H1 (cell line): ENCODE results near the gene GOLGA2. TPM values are rescaled to one million over a fixed set of nuclear protein-coding genes. Genes with fewer than 3 reads are reported as not detected.

Source experiments
- CTCF ChIA-PET: fragments of 300-600 bp; sonication (Branson Sonifier 250); formaldehyde crosslinking; loops from one replicate; lab custom pipeline; 2021; ENCODE audit not compliant: partially characterized antibody; lab: Charles Lee
- POLR2A ChIA-PET: fragments of 300-600 bp; sonication (Branson Sonifier 250); formaldehyde crosslinking; loops from one replicate; lab custom pipeline; 2021; ENCODE audit warnings: inconsistent platforms; ENCODE audit not compliant: partially characterized antibody; lab: Charles Lee
- DNase-seq, 2 experiments: peaks; one replicate each; pipeline versions ENCODE4 v3.0.0 to v3.0.0-alpha.2; 2010 to 2022; ENCODE audit warnings: low spot score in 2 of 2, low read depth in 1 of 2, mixed read lengths in 1 of 2
- FAIRE-seq: peaks from 2 replicates; lab custom pipeline; 2011; peaks lifted over from hg19 to GRCh38; lab: Jason Lieb, UNC
- H2AFZ ChIP-seq: 2 replicates; pipeline ENCODE4 v1.8.1; 2012; ENCODE audit warnings: low read length, inconsistent platforms
- H2AK5ac ChIP-seq: 2 replicates; pipeline ENCODE4 v1.6.1; 2013; ENCODE audit warnings: low read depth, low read length
- H2BK120ac ChIP-seq: replicated peaks from 2 replicates; pipeline ENCODE3; 2013; ENCODE audit warnings: low read depth, low read length, inconsistent platforms
- H2BK12ac ChIP-seq: 2 replicates; pipeline ENCODE4 v1.6.1; 2013; ENCODE audit warnings: low read depth, low read length
- H2BK15ac ChIP-seq: 2 replicates; pipeline ENCODE4 v1.6.1; 2013; ENCODE audit warnings: low read length
- H2BK20ac ChIP-seq: 2 replicates; pipeline ENCODE4 v1.6.1; 2013; ENCODE audit warnings: low read length
- H2BK5ac ChIP-seq: 2 replicates; pipeline ENCODE4 v1.6.1; 2013; ENCODE audit warnings: low read depth, low read length
- H3K14ac ChIP-seq: 2 replicates; pipeline ENCODE4 v1.6.1; 2013; ENCODE audit warnings: inconsistent platforms; ENCODE audit not compliant: insufficient read length
- H3K18ac ChIP-seq: 2 replicates; pipeline ENCODE4 v1.6.1; 2013; ENCODE audit warnings: low read length; ENCODE audit errors: extremely low read depth
- H3K23ac ChIP-seq: 2 replicates; pipeline ENCODE4 v1.6.1; 2013; ENCODE audit warnings: inconsistent platforms; ENCODE audit not compliant: insufficient read length
- H3K23me2 ChIP-seq: 2 replicates; pipeline ENCODE4 v1.6.1; 2013; ENCODE audit warnings: low read depth, low read length
- H3K27ac ChIP-seq: 2 replicates; pipeline ENCODE4 v1.6.1; 2011; ENCODE audit warnings: low read depth, low read length, inconsistent platforms
- H3K27me3 ChIP-seq, 4 experiments: replicated peaks in 1 of 4; 1 replicate in 1 of 4; 2 replicates in 3 of 4; pipeline versions ENCODE4 v1.6.1 to v1.8.1; 2011 to 2013; ENCODE audit warnings: low read length in 3 of 4, mild to moderate bottlenecking in 3 of 4, inconsistent platforms in 2 of 4, mixed read lengths in 2 of 4, moderate library complexity in 1 of 4; ENCODE audit not compliant: control insufficient read depth in 3 of 4, insufficient read depth in 3 of 4; ENCODE audit errors: extremely low read depth in 1 of 4
- H3K36me3 ChIP-seq, 4 experiments: 2 replicates each; pipeline versions ENCODE4 v1.6.1 to v1.8.1; 2011 to 2013; ENCODE audit warnings: mild to moderate bottlenecking in 4 of 4, low read length in 3 of 4, moderate library complexity in 2 of 4, control low read depth in 1 of 4, inconsistent platforms in 1 of 4; ENCODE audit not compliant: insufficient read depth in 4 of 4, control insufficient read depth in 2 of 4
- H3K4ac ChIP-seq: replicated peaks from 2 replicates; pipeline ENCODE3; 2013; ENCODE audit warnings: low read length, low read depth, mixed read lengths, inconsistent platforms; ENCODE audit not compliant: insufficient read length
- H3K4me1 ChIP-seq, 4 experiments: replicated peaks in 1 of 4; 1 replicate in 1 of 4; 2 replicates in 3 of 4; pipeline versions ENCODE4 v1.6.1 to v1.8.1; 2011 to 2013; ENCODE audit warnings: low read length in 3 of 4, inconsistent platforms in 2 of 4, mixed read lengths in 1 of 4; ENCODE audit not compliant: insufficient read depth in 4 of 4, control insufficient read depth in 3 of 4
- H3K4me2 ChIP-seq, 2 experiments: 2 replicates each; pipeline versions ENCODE4 v1.6.1 to v1.8.1; 2011 to 2013; ENCODE audit warnings: low read depth in 2 of 2, low read length in 2 of 2, control low read depth in 1 of 2, inconsistent platforms in 1 of 2, mild to moderate bottlenecking in 1 of 2; ENCODE audit not compliant: insufficient read depth in 1 of 2
- H3K4me3 ChIP-seq, 4 experiments: fragments of 200-600, 300-600 bp in 1 of 4; sonication (generic), shearing (Covaris generic), sonication (Bioruptor Twin) in 1 of 4; 2 replicates each; pipeline versions ENCODE4 v1.5.1 to v1.8.1; 2011 to 2016; ENCODE audit warnings: low read length in 4 of 4, low read depth in 3 of 4, control low read depth in 2 of 4, inconsistent platforms in 2 of 4, mild to moderate bottlenecking in 2 of 4, mixed read lengths in 1 of 4, moderate library complexity in 1 of 4; ENCODE audit not compliant: insufficient read depth in 2 of 4; ENCODE audit errors: extremely low read depth in 1 of 4
- H3K56ac ChIP-seq: replicated peaks from 2 replicates; pipeline ENCODE3; 2013; ENCODE audit warnings: low read depth, mild to moderate bottlenecking, mixed read lengths, low read length, inconsistent platforms; ENCODE audit not compliant: insufficient read length
- H3K79me1 ChIP-seq: 2 replicates; pipeline ENCODE4 v1.6.1; 2013; ENCODE audit warnings: low read depth, low read length, control low read depth
- H3K79me2 ChIP-seq, 2 experiments: 2 replicates each; pipeline versions ENCODE4 v1.6.1 to v1.8.1; 2012 to 2013; ENCODE audit warnings: low read length in 2 of 2, mild to moderate bottlenecking in 2 of 2, inconsistent platforms in 1 of 2; ENCODE audit not compliant: insufficient read depth in 2 of 2, control insufficient read depth in 1 of 2
- H3K9ac ChIP-seq, 4 experiments: replicated peaks in 1 of 4; 1 replicate in 1 of 4; 2 replicates in 3 of 4; pipeline versions ENCODE4 v1.6.1 to v1.8.1; 2011 to 2013; ENCODE audit warnings: low read depth in 3 of 4, low read length in 3 of 4, control low read depth in 2 of 4, mild to moderate bottlenecking in 2 of 4, moderate library complexity in 2 of 4, inconsistent platforms in 1 of 4; ENCODE audit errors: extremely low read depth in 1 of 4
- H3K9me3 ChIP-seq, 2 experiments: 2 replicates each; pipeline versions ENCODE4 v1.6.1 to v1.8.1; 2012 to 2013; ENCODE audit warnings: mild to moderate bottlenecking in 2 of 2, moderate library complexity in 2 of 2, control low read depth in 1 of 2, inconsistent platforms in 1 of 2, low read depth in 1 of 2, low read length in 1 of 2, mixed read lengths in 1 of 2; ENCODE audit not compliant: insufficient read depth in 2 of 2
- H4K20me1 ChIP-seq, 2 experiments: replicated peaks in 1 of 2; 2 replicates each; pipeline versions ENCODE3 to v1.8.1; 2011 to 2013; ENCODE audit warnings: inconsistent platforms in 2 of 2, low read length in 2 of 2, mild to moderate bottlenecking in 1 of 2; ENCODE audit not compliant: insufficient read depth in 2 of 2, control insufficient read depth in 1 of 2
- H4K5ac ChIP-seq: 2 replicates; pipeline ENCODE4 v1.6.1; 2013; ENCODE audit warnings: low read length, low read depth, mixed read lengths, inconsistent platforms; ENCODE audit not compliant: insufficient read length
- H4K8ac ChIP-seq: 2 replicates; pipeline ENCODE4 v1.8.0; 2013; ENCODE audit warnings: mild to moderate bottlenecking, moderate library complexity, low read length, inconsistent platforms; ENCODE audit not compliant: insufficient read depth; ENCODE audit errors: extremely low read depth
- H4K91ac ChIP-seq: replicated peaks from 2 replicates; pipeline ENCODE3; 2013; ENCODE audit warnings: low read length, mixed read lengths, inconsistent platforms; ENCODE audit not compliant: insufficient read length
- BCL11A ChIP-seq, 2 experiments: IDR thresholded peaks; one replicate each; pipeline ENCODE4 v1.6.1; 2011; ENCODE audit warnings: low read depth in 2 of 2, low read length in 2 of 2, mild to moderate bottlenecking in 2 of 2
- E2F6 ChIP-seq: IDR thresholded peaks from 2 replicates; pipeline ENCODE4 v1.6.1; 2012; ENCODE audit warnings: inconsistent platforms
- HDAC2 ChIP-seq, 2 experiments: fragments of 300-600 bp in 1 of 2; sonication (generic) in 1 of 2; IDR thresholded peaks; 2 replicates each; pipeline ENCODE4 v1.6.1; 2011 to 2012; ENCODE audit warnings: low read depth in 2 of 2, low read length in 2 of 2, mild to moderate bottlenecking in 2 of 2, moderate library complexity in 2 of 2, borderline replicate concordance in 1 of 2, inconsistent platforms in 1 of 2
- MAFK ChIP-seq: IDR thresholded peaks from 2 replicates; pipeline ENCODE4 v1.6.1; 2012; ENCODE audit warnings: low read depth, mild to moderate bottlenecking, improper control_type of control experiment, low read length
- TEAD4 ChIP-seq: IDR thresholded peaks from 2 replicates; pipeline ENCODE4 v1.6.1; 2012; ENCODE audit warnings: low read depth, low read length, inconsistent platforms, mixed read lengths
- WGBS, 2 experiments: shearing (Covaris generic) in 1 of 2; methylation state at CpG; one replicate each; pipeline versions ENCODE4 v1.1.6 to v1.1.7; 2013 to 2015; ENCODE audit warnings: low lambda C conversion rate in 2 of 2, mixed read lengths in 2 of 2, inconsistent platforms in 1 of 2, low coverage in 1 of 2, missing lambda C conversion rate in 1 of 2; ENCODE audit not compliant: insufficient replicate concordance in 2 of 2, insufficient coverage in 1 of 2, insufficient read length in 1 of 2; ENCODE audit errors: extremely low coverage in 1 of 2, missing lambda C conversion rate in 1 of 2; 5-methylcytosine and 5-hydroxymethylcytosine counted together
- polyA plus RNA-seq, 7 experiments: library from polyadenylated mRNA; depleted of rRNA in 3 of 7; stranded (reverse) in 5 of 7; unstranded in 2 of 7; fragments of >200 nt in 5 of 7; fragments of 200-250 nt in 2 of 7; gene quantifications; 1 replicate in 5 of 7; 2 replicates in 1 of 7; 4 replicates in 1 of 7; pipeline versions ENCODE4 v1.2.1 to v1.2.3, GENCODE V29; 2011 to 2013; ENCODE audit warnings: missing spikeins in 2 of 7, mixed read lengths in 2 of 7
- total RNA-seq: library from RNA; stranded (reverse); fragmentation: NEBNext Ultra II Directional; extraction: Animal tissue kit (Norgen Biotek cat#: 25700); gene quantifications from 2 replicates; pipeline ENCODE4 v1.2.1, GENCODE V29; 2021

The GOLGA2 gene
- total and polyA plus RNA-seq, 2 of the 8 experiments (the other 6 are each of a cell fraction or from before 2014, with no cell fraction given): 13.1 to 43.6 TPM

- no peaks in the 10 kb centered on the region for H3K36me3 ChIP-seq
- peaks cover 0 to 3% of the 10 kb centered on the region in 2 experiments; a peak in 1 of 4 replicates for H3K79me2 ChIP-seq
- peaks cover 0 to 9% of the 10 kb centered on the region in 2 experiments for H4K20me1 ChIP-seq
- H3K4me3 ChIP-seq: no peak overlapping the region
- H3K4me1 ChIP-seq: peaks cover 3 to 9% (median 7%) of the 10 kb centered on the region in 4 experiments; a peak in 6 of 7 replicates
- 87% methylated on average over 15 of the region's 15 CpGs; no CpG with 5 or more reads in 1 of the 2 experiments for WGBS, 2 experiments
- no peak for FAIRE-seq
- no peak overlapping the region for H3K27ac ChIP-seq
- no peak overlapping the region for H3K18ac ChIP-seq
- ChIA-PET POLR2A (interaction anchor here (0.6 to 2.1 kb wide), 7 partner anchors 8 to 50 kb away, joined by 3 to 14 read pairs (median 5); no protein-coding TSS in a partner anchor), CTCF (interaction anchor here (1.1 to 2.3 kb wide), 5 partner anchors 10 to 81 kb away, joined by 3 to 14 read pairs (median 4); no protein-coding TSS in a partner anchor)
- no peak overlapping the region for H4K5ac ChIP-seq
- no peak overlapping the region for H3K9ac ChIP-seq
- no peak for DNase-seq
- H3K23ac ChIP-seq: no peak overlapping the region
- H3K9me3 ChIP-seq: no peaks in the 10 kb centered on the region
- H2BK20ac ChIP-seq: no peak overlapping the region
- no peak overlapping the region for H2AFZ ChIP-seq
- H4K8ac ChIP-seq: no peak overlapping the region
- H3K27me3 ChIP-seq: no peaks in the 10 kb centered on the region
- no peaks in the 10 kb centered on the region; the same call in 1 of the 2 replicates for H3K79me1 ChIP-seq
- no peak for TF ChIP-seq E2F6
- TF ChIP-seq MAFK: no peak
- no peak for TF ChIP-seq HDAC2 (IDR thresholded peaks at IDR 0.05; ENCODE audit: borderline replicate concordance in 1 of 2, low read depth in 2 of 2, low read length in 2 of 2)
- no peak for TF ChIP-seq BCL11A (IDR thresholded peaks at IDR 0.05; ENCODE audit: low read depth in 2 of 2, low read length in 2 of 2)
- no peak for TF ChIP-seq TEAD4
- peaks cover 6% of the 10 kb centered on the region; the same call in 1 of the 2 replicates for H3K23me2 ChIP-seq
- H3K14ac ChIP-seq: no peak overlapping the region
- no peak overlapping the region for H3K56ac ChIP-seq
- H4K91ac ChIP-seq: no peak overlapping the region
- H3K4ac ChIP-seq: no peak overlapping the region
- no peak overlapping the region for H2AK5ac ChIP-seq
- no peak overlapping the region for H2BK120ac ChIP-seq
- H2BK12ac ChIP-seq: no peak overlapping the region
- no peak overlapping the region for H3K4me2 ChIP-seq
- no peak overlapping the region for H2BK15ac ChIP-seq
- H2BK5ac ChIP-seq: no peak overlapping the region
These were observed 68.6 kb downstream of the GOLGA2 start for GRCh38 chr9:128206916-128207910.
